ENCODE results near the gene PARVB.

GRCh38 chr22:44001521-44001920 lies 22.6 kb upstream of the PARVB start:
- TF ChIP-seq CTCF (IDR thresholded peaks at IDR 0.05) (no peak), POLR2A (IDR thresholded peaks at IDR 0.05) (no peak)
